ENCODE results near the gene HES7.

- TF ChIP-seq CTCF (IDR thresholded peaks at IDR 0.05 in 8 of 11, conservative IDR thresholded peaks at IDR 0.05 in 3 of 11) = no peak
- no peak for TF ChIP-seq POLR2A (IDR thresholded peaks at IDR 0.05)
- TF ChIP-seq POLR2AphosphoS5 (IDR thresholded peaks at IDR 0.05) = no peak
These were observed 49.4 kb downstream of the HES7 start for GRCh38 chr17:8074554-8074953.

Data from spleen (tissue), 7 donors.